Retinal pigment epithelial cell (primary cell): ENCODE data around the gene NPIPA1.
"Not testable (repeated sequence)": the region's sequence is repeated elsewhere in the genome, so short reads cannot be mapped to it uniquely, and the experiment has no call there.

ENCODE experiments used
- DNase-seq: peaks from one replicate; pipeline ENCODE4 v3.0.0-alpha.2; 2010; ENCODE audit warnings: low read depth
- H3K4me3 ChIP-seq: 2 replicates; pipeline ENCODE4 v1.5.1; 2011; ENCODE audit warnings: mild to moderate bottlenecking, low read length, control low read depth, moderate library complexity
- CTCF ChIP-seq: conservative IDR thresholded peaks from 2 replicates; pipeline ENCODE4 v1.5.1; 2011; ENCODE audit warnings: low read depth, low read length, control low read depth, inconsistent platforms

NPIPA1 gene

DNA sequence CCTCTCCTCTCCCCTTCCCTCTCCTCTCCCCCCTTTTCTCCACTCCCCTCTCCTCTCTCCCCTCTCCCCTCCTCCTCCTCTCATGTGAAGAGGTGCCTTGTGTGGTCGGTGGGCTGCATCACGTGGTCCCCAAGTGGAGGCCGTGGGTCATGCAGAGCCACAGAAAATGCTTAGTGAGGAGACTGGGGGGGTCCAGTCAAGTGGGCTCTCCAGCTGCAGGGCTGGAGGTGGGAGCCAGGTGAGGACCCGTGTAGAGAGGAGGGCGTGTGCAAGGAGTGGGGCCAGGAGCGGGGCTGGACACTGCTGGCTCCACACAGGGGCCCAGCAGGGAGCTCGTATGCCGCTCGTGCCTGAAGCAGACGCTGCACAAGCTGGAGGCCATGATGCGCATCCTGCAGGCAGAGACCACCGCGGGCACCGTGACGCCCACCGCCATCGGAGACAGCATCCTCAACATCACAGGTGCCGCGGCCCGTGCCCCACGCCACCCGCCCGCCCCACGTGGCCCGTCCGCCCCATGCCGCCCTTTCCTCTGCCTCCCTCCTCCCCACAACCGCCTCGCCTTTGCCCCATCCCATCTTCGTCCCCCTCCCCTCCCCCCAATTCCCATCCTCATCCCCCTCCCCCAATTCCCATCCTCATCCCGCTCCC is 9.1 kb upstream of the NPIPA1 start:
- DNase-seq, H3K4me3 ChIP-seq: not testable (repeated sequence)

DNA sequence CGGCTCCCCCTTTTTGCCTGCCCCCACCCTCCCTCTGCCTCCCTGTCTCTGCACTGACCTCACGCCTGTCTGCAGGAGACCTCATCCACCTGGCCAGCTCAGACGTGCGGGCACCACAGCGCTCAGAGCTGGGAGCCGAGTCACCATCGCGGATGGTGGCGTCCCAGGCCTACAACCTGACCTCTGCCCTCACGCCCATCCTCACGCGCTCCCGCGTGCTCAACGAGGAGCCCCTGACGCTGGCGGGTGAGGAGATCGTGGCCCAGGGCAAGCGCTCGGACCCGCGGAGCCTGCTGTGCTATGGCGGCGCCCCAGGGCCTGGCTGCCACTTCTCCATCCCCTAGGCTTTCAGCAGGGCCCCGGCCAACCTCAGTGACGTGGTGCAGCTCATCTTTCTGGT is 8.1 kb upstream of the NPIPA1 start:
- H3K4me3 ChIP-seq, DNase-seq: not testable (repeated sequence)

DNA sequence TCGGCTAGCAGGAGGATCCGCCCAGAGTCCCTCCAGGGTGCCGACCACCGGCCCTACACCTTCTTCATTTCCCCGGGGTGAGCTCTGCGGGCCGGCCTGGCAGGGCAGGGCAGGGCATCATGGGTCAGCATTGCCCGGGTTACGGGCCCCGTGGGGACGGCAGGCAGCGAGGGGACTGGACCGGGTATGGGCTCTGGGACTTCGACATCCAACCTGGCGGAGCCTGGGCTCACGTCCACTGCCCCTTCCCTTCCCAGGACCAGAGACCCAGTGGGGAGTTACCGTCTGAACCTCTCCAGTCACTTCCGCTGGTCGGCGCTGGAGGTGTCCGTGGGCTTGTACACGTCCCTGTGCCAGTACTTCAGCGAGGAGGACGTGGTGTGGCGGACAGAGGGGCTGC is 7.0 kb upstream of the NPIPA1 start:
- H3K4me3 ChIP-seq, DNase-seq: not testable (repeated sequence)

DNA sequence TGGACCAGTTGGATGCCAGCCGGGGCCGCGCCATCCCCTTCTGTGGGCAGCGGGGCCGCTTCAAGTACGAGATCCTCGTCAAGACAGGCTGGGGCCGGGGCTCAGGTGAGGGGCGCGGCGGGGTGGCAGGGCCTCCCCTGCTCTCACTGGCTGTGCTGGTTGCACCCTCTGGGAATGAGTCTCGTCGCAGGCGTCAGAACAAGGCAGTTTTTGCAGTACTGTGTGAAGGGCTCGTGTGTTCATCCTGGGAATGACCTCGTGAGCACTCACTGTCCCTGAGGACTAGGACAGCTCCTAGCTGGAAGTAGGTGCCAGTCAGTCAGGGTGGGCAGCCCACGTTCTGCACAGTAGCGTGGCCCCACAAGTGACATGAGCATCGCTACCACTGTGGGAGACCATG is 6.3 kb upstream of the NPIPA1 start:
- not testable (repeated sequence) for H3K4me3 ChIP-seq, DNase-seq

DNA sequence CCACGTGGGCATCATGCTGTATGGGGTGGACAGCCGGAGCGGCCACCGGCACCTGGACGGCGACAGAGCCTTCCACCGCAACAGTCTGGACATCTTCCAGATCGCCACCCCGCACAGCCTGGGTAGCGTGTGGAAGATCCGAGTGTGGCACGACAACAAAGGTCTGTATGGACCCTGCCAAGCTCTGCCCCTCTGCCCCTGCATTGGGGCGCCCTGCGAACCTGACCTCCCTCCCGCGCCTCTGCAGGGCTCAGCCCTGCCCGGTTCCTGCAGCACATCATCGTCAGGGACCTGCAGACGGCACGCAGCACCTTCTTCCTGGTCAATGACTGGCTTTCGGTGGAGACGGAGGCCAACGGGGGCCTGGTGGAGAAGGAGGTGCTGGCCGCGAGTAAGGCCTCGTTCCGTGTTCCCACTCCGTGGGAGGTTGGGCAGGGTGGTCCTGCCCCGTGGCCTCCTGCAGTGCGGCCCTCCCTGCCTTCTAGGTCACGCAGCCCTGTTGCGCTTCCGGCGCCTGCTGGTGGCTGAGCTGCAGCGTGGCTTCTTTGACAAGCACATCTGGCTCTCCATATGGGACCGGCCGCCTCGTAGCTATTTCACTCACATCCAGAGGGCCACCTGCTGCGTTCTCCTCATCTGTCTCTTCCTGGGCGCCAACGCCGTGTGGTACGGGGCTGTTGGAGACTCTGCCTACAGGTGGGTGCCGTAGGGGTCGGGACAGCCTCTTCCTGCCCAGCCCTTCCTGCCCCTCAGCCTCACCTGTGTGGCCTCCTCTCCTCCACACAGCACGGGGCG is 4.5 kb upstream of the NPIPA1 start:
- not testable (repeated sequence) for DNase-seq

DNA sequence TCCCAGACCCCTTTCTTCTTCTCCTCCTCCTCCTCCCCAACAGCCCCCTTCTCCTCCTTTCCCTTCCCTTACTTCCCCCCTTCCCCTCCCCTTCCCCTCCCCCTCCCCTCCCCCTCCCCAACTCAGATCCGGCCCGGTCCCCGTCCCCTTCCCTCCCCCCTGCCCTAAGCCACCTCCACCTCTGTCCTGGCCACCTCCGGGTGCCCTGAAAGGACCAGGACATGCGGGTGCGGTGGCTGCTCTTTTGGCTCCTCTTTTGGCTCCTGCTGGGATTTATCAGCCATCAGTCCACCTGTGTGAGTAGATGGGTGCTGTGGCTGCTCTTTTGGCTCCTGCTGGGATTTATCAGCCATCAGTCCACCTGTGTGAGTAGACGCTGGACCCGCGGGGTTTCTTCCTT is 751 bp downstream of the NPIPA1 start:
- not testable (repeated sequence) for H3K4me3 ChIP-seq, DNase-seq

More for the DNA sequence above, 4.5 kb upstream of the NPIPA1 start:
- not testable (repeated sequence) for H3K4me3 ChIP-seq

GRCh38 chr16:14942686-14943085 is 5.4 kb downstream of the NPIPA1 start:
- DNase-seq, H3K4me3 ChIP-seq: not testable (repeated sequence)

DNA sequence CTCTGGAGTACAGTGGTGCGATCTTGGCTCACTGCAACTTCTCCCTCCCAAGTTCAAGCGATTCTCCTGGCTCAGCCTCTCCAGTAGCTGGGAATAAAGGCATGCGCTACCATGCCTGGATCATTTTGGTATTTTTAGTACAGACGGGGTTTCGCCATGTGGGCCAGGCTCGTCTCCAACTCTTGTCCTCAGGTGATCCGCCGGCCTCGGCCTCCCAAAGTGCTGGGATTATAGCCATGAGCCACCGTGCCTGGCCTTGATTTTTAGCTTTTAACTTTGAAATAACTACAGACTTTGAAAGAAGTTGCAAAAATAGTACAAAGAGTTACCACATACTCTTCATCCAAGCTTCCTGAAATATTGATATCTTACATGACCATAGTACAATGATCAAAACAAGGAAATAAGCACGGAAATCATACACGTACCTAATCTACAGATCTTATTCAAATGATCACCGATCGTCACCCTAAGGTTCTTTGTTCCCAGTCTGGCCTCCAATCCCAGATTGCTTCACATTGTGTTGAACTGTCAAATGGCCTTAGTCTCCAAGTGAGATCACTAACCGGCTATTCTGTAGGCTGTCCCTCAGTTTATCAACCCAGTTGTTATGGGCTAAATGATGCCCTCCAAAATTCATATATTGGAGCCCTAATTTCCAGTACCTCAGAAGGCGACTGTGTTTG is 18.4 kb downstream of the NPIPA1 start:
- no peak overlapping the region for H3K4me3 ChIP-seq
- DNase-seq = no peak
- no peak for TF ChIP-seq CTCF

DNA sequence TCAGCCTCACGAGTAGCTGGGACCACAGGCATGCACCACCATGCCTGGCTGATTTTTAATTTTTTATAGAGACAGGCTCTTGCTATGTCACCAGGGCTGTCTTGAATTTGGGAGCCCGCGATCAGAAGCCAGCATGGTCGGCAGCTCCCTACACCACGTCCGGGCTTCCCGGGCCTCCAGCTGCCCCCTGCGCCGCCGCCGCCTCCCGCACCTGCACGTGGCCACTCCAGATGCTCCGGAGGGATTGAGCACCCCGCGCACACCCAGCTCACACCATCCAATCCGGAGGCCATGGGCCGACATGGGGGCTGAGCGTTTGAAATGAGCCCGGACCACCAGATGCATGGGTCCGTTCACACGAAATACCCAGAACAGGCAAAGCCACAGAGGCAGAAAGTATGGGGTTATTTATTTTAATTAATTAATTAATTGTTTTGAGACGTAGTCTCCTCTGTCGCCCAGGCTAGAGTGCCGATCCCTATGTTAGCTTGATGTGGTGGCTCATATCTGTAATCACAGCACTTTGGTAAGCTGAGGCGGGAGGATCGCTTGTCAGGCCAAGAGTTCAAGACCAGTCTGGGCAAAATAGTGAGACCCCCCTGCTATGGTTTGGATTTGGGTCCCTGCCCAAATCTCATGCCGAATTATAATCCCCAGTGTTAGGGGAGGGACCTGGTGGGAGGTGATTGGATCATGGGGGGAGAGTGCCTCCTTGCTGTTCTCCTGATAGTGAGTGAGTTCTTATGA is 20.5 kb downstream of the NPIPA1 start:
- no peak overlapping the region for H3K4me3 ChIP-seq
- TF ChIP-seq CTCF = no peak
- no peak for DNase-seq

DNA sequence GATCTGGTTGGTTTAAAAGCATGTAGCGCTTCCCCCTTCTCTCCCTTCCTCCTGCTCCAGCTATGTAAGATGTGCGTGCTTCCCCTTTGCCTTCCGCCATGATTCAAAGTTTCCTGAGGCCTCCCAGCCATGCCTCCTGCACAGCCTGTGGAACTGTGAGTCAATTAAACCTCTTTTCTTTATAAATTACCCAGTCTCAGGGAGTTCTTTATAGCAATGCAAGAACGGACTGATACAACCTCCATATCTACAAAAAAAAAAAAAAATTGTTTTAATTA is 21.0 kb downstream of the NPIPA1 start:
- TF ChIP-seq CTCF = no peak
- no peak for DNase-seq
- no peak overlapping the region for H3K4me3 ChIP-seq
